Nephron progenitor cell (in vitro differentiated cells): Measurements from ENCODE around the gene TBX1.
A peak's percentile ranks its signal among the peaks of the same experiment; 100 is the strongest.

ENCODE experiments used
- DNase-seq: peaks from one replicate; pipeline ENCODE4 v3.0.0; 2021
- H3K27ac Mint-ChIP-seq: 2 replicates; pipeline ENCODE4 v1.8.0; 2021; ENCODE audit warnings: mild to moderate bottlenecking, moderate library complexity, mixed read lengths
- H3K27me3 Mint-ChIP-seq: 2 replicates; pipeline ENCODE4 v1.8.0; 2021; ENCODE audit warnings: mild to moderate bottlenecking, low read depth, mixed read lengths; ENCODE audit not compliant: poor library complexity
- H3K36me3 Mint-ChIP-seq: 2 replicates; pipeline ENCODE4 v1.8.0; 2021; ENCODE audit warnings: low read depth, mixed read lengths
- H3K4me1 Mint-ChIP-seq: 2 replicates; pipeline ENCODE4 v1.8.0; 2021; ENCODE audit warnings: mixed read lengths
- H3K4me3 Mint-ChIP-seq: 2 replicates; pipeline ENCODE4 v1.8.0; 2021; ENCODE audit warnings: mild to moderate bottlenecking, moderate library complexity, mixed read lengths
- H3K9me3 Mint-ChIP-seq: 2 replicates; pipeline ENCODE4 v1.8.0; 2021; ENCODE audit warnings: mild to moderate bottlenecking, moderate library complexity, mixed read lengths
- CTCF ChIP-seq: fragments of 200-600 bp; sonication (generic); IDR thresholded peaks from 2 replicates; pipeline ENCODE4 v1.5.0; 2021; ENCODE audit warnings: antibody characterized with exemption

The TBX1 gene

DNA sequence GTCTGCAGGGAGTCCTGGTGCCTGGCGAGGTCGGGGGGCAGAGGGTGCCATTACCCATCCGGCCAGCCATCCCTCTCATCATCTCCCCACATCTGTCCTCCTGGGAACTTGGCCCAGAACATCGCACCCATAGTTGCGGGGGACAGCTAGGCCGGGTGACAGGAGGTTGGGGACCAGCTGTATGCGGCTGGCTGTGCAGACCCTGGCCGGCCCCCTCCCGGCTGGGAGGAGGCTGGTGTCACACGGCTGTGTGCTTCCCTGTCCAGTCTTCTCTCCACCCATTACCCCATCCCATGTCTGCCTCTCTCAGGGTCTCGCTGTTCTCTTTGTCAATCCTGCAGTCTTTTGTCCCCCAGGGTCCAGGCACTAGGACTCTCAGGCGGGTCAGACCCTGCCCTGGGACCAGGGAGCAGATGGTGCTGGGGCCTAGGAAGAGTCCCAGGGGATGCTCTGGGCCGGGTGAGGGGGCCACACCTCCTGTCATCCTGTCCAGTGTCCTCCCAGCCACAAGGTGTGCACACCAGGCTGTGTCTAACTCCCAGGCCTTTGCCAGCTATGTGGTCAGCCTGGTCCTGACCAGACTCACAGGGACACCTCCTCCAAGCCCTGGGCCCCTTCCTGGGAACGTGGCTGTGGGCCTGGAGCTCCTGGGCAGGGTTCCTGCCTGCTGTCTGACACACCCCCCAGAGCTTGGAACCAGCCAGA, 6.4 kb upstream of the TBX1 start:
- Mint-ChIP-seq H3K27ac (no peak overlapping the region), H3K36me3 (no peaks in the 10 kb centered on the region), H3K4me3 (no peak overlapping the region), H3K27me3 (peaks cover 83% of the 10 kb centered on the region), H3K4me1 (peaks cover 43% of the 10 kb centered on the region), H3K9me3 (no peaks in the 10 kb centered on the region)
- DNase-seq: no peak
- no peak for TF ChIP-seq CTCF

GRCh38 chr22:19754701-19755144, 5.9 kb upstream of the TBX1 start:
- no peak overlapping the region for H3K4me3 Mint-ChIP-seq
- peaks cover under 1% of the 10 kb centered on the region for H3K9me3 Mint-ChIP-seq
- no peak overlapping the region for H3K27ac Mint-ChIP-seq
- no peak for TF ChIP-seq CTCF
- peaks cover 43% of the 10 kb centered on the region for H3K4me1 Mint-ChIP-seq
- DNase-seq: no peak
- H3K36me3 Mint-ChIP-seq: no peaks in the 10 kb centered on the region
- H3K27me3 Mint-ChIP-seq: peaks cover 86% of the 10 kb centered on the region

DNA sequence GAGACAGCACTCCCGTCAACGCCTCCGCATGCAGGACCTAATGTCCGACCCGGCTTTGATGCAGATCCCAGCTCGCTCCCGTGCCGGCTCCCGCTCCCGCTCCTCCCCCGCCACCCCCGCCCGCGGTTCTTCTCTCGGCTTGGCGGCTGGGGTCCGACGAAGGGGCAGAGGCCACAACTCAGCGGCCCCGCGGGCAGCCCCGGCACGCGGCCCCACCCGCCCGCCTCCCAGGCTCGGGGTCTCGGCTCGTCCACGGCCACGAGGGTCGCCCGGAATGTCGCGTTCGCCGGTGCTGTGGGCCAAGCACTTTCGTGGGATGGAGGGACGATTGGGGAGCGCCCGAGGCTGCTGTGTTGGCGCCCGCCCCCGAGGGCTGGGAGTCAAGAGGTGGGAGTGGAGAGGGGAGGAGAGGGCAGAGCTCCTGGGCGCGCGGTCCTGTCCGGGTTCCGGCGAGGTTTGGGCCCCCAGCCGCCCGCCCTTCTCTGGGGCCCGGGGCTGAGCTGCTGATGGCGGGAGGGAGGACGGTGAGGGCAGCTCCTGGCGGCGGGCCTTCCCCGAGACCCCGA, 5.3 kb upstream of the TBX1 start:
- peak; percentile 50 for DNase-seq
- no peak overlapping the region for H3K4me3 Mint-ChIP-seq
- peaks cover 48% of the 10 kb centered on the region for H3K4me1 Mint-ChIP-seq
- no peaks in the 10 kb centered on the region for H3K36me3 Mint-ChIP-seq
- no peak overlapping the region for H3K27ac Mint-ChIP-seq
- H3K27me3 Mint-ChIP-seq: peaks cover 91% of the 10 kb centered on the region
- TF ChIP-seq CTCF: no peak
- peaks cover 6% of the 10 kb centered on the region for H3K9me3 Mint-ChIP-seq

DNA sequence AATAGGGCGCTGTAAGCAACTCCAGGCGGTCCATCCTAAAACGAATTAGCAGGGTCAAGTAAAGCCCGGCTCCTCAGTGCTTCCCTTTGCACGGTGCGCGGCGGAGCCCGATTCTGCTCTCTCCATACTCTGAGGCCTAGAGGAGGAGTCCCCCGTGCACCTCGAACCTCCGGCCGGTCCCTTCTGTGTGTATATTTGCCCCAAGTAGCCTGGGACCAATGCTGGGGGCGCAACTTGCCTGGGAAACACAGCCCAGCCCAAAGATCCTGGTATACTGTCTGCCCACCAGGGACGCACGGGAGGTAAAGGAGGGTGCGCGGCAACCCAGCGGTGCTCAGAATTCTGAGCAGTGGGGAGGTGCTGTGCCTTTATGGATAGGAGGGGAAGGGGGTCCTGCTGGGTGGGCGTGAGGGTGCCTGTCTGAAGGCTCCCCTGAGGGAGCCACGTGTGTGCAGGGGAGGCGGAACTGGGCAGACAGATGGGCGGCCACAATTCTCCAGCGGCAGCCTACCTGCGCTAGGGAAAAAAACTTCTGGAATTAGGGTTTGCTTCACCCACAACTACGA, 4.8 kb upstream of the TBX1 start:
- TF ChIP-seq CTCF: no peak
- peak overlapping the region; percentile 23 for H3K4me3 Mint-ChIP-seq
- peaks cover 49% of the 10 kb centered on the region for H3K4me1 Mint-ChIP-seq
- peaks cover 7% of the 10 kb centered on the region for H3K9me3 Mint-ChIP-seq
- H3K36me3 Mint-ChIP-seq: no peaks in the 10 kb centered on the region
- H3K27ac Mint-ChIP-seq: no peak overlapping the region
- no peak for DNase-seq
- H3K27me3 Mint-ChIP-seq: peaks cover 93% of the 10 kb centered on the region

DNA sequence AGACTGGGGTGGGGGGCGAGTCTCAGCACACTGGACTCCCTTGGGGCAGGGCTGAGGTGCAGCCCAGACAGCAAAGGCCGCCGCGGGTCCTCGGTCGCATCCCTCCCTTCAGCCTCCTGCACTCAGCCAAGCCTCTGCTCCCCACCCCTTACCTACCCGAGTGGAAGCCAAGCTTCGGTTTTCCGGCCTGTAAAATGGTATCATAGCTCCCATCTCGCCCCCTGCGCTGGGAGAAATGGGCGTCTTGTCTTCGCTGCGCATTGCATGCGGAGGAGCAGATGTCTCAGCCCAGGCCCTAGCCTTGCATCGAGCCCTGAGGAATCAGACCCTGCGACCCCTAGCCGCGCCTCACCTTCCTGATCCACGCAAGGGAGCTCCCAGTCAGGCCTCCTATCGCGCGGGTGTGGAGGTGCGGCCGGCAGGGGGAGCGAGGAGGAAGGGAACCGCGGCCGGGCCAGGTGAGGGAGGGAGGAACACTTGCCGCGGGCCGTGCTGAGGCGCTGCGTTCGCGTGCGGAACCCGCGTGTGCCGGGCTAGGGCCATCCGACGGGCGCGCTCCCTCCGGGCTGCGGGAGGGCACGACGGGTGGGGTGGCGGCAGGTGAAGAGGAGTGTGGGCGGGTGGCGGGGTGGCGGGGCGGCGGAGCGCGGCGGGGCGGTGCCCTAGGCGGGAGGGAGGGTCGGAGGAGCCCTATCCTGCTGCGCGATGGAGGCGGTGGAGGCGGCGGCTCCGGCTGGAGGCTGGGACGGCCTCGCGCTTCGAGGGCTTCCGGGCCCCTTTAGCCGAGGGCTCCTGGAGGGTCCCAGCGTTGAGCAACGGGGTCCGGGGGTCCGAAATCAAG, 4.1 kb upstream of the TBX1 start:
- peak; percentile 22 for TF ChIP-seq CTCF
- Mint-ChIP-seq H3K4me3 (no peak overlapping the region), H3K9me3 (peaks cover 7% of the 10 kb centered on the region), H3K27me3 (peaks cover 95% of the 10 kb centered on the region), H3K4me1 (peaks cover 46% of the 10 kb centered on the region), H3K36me3 (no peaks in the 10 kb centered on the region), H3K27ac (no peak overlapping the region)
- DNase-seq: peak; percentile 65
